Transverse colon (tissue), 4 donors: ENCODE results near the gene THAP6. TPM values are rescaled to one million over a fixed set of nuclear protein-coding genes. Genes with fewer than 3 reads are reported as not detected.

Experiments used
- DNase-seq: peaks from one replicate; pipeline ENCODE4 v3.0.0-alpha.2; 2019
- H3K27ac ChIP-seq, 4 donors: fragments of 200-600 bp; sonication (generic); 2 replicates each; pipeline ENCODE4 v1.5.1; 2016 to 2018; ENCODE audit warnings: inconsistent platforms in 4 of 4
- H3K27me3 ChIP-seq: fragments of 200-600 bp; sonication (generic); 2 replicates; pipeline ENCODE4 v1.5.1; 2017; ENCODE audit warnings: inconsistent platforms
- H3K36me3 ChIP-seq, 4 donors: fragments of 200-600 bp; sonication (generic); 2 replicates each; pipeline ENCODE4 v1.5.1; 2017 to 2019; ENCODE audit warnings: inconsistent platforms in 4 of 4
- H3K4me1 ChIP-seq, 4 donors: fragments of 200-600 bp; sonication (generic); 2 replicates each; pipeline ENCODE4 v1.5.1; 2017 to 2020; ENCODE audit warnings: inconsistent platforms in 4 of 4
- H3K4me3 ChIP-seq, 4 donors: fragments of 200-600 bp; sonication (generic); 1 replicate in 1 of 4; 2 replicates in 3 of 4; pipeline versions ENCODE4 v1.5.1 to v1.6.1; 2017 to 2019; ENCODE audit warnings: inconsistent platforms in 4 of 4
- H3K9me3 ChIP-seq, 2 donors: fragments of 200-600 bp; sonication (generic); 2 replicates each; pipeline ENCODE4 v1.5.1; 2017 to 2019; ENCODE audit warnings: inconsistent platforms in 2 of 2
- EP300 ChIP-seq: sonication (generic); formaldehyde crosslinking; IDR thresholded peaks from one replicate; pipeline ENCODE4 v1.6.1; 2017; ENCODE audit warnings: antibody characterized with exemption, low read depth
- POLR2A ChIP-seq: fragments of 450-650 bp; IDR thresholded peaks from one replicate; pipeline ENCODE4 v1.6.1; 2016; ENCODE audit warnings: antibody characterized with exemption, mild to moderate bottlenecking, moderate library complexity
- POLR2AphosphoS5 ChIP-seq, 3 donors: sonication (generic); formaldehyde crosslinking; IDR thresholded peaks; one replicate each; pipeline ENCODE4 v1.6.1; 2016; ENCODE audit warnings: antibody characterized with exemption in 3 of 3
- WGBS, 2 donors: methylation state at CpG; one replicate each; pipeline ENCODE4 v1.1.5; 2018; ENCODE audit warnings: low coverage in 1 of 2; 5-methylcytosine and 5-hydroxymethylcytosine counted together
- in situ Hi-C, 4 donors: fragments of 200-750 bp; cut with MboI; loops; one replicate each; pipeline versions ENCODE4 v1.15.0 to v1.15.1; 2017; ENCODE audit warnings: low sequenced_read_pairs in 3 of 4, low pct_ligation_motif_present in 1 of 4, low pct_unique_long_range_greater_than_20kb in 1 of 4
- intact Hi-C: fragments of 100-400 bp; cut with DNase I; formaldehyde crosslinking; loops from one replicate; pipeline ENCODE4 v1.15.1; 2023; ENCODE audit warnings: low total_unique reads
- total RNA-seq, 4 donors: library from RNA; depleted of rRNA; stranded (reverse); fragments of >200 nt; gene quantifications; one replicate each; pipeline ENCODE4 v1.1.0, GENCODE V29; 2016
- TF ChIP-seq, protein P1 (sequence below), 5 experiments: fragments of 200-600 bp in 3 of 5; fragments of 450-650 bp in 2 of 5; sonication (generic) in 3 of 5; IDR thresholded peaks; 1 replicate in 2 of 5; 2 replicates in 3 of 5; pipeline ENCODE4 v1.5.1; 2016 to 2017; ENCODE audit warnings: antibody characterized with exemption in 5 of 5, inconsistent platforms in 3 of 5, mild to moderate bottlenecking in 2 of 5, moderate library complexity in 1 of 5

THAP6 gene, protein sequence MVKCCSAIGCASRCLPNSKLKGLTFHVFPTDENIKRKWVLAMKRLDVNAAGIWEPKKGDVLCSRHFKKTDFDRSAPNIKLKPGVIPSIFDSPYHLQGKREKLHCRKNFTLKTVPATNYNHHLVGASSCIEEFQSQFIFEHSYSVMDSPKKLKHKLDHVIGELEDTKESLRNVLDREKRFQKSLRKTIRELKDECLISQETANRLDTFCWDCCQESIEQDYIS
- 10 to 100 TPM; 16.8 to 39.6 (median 27.6) TPM for total RNA-seq

DNA sequence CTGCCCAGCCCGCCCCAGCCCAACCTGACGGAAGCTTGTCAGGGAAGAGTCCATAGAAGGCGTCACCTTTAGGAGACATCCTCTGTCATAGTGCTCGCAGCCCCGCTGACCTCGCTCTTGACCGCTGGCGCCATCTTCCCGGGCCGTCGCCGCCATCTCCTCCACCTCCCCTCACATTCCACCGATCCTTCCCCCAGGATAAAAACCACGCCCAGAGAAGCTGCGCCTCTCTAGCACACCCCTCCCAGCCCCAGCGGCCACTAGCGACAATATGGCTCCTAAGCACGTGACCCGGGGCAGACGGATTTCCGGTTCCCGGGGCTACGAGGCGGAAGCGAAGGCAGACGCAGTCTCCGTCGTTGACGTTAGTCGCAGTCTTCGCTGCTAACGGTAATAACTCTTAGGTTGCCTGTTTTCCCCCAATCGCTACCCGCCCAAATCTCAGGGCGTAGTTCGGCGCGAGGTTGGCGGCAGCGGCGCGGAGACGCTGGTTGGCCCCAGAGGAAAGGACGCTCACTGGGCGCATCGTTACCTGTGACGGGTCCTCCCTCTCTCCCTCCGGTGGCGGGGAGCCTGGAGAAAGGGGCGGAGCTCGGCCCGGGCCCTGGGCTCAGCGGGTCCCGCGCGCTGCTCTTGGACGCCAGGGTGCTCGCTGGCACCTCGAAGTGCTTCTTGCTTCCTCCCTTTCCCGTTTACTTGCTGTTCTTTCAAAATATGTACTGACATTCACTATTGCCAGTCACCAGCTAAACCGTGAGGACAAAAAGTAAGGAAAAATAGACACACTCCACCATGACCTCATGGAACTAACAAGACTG lies at the start of gene THAP6, which contains the start of gene RCHY1:
TSS of gene THAP6 (plus strand) at position 343 of the 818 bp plus-strand sequence. CDS start 980 bp downstream, outside the sequence.
TSS of gene RCHY1 (minus strand) at position 273 of the 818 bp plus-strand sequence. CDS start at position 156, 117 bp downstream.
- TF ChIP-seq EP300 (no peak), POLR2AphosphoS5 (IDR thresholded peaks at IDR 0.05) (peak; percentile 89 to 97 (median 96)), POLR2A (peak; percentile 95)
- TF ChIP-seq, protein P1, sequence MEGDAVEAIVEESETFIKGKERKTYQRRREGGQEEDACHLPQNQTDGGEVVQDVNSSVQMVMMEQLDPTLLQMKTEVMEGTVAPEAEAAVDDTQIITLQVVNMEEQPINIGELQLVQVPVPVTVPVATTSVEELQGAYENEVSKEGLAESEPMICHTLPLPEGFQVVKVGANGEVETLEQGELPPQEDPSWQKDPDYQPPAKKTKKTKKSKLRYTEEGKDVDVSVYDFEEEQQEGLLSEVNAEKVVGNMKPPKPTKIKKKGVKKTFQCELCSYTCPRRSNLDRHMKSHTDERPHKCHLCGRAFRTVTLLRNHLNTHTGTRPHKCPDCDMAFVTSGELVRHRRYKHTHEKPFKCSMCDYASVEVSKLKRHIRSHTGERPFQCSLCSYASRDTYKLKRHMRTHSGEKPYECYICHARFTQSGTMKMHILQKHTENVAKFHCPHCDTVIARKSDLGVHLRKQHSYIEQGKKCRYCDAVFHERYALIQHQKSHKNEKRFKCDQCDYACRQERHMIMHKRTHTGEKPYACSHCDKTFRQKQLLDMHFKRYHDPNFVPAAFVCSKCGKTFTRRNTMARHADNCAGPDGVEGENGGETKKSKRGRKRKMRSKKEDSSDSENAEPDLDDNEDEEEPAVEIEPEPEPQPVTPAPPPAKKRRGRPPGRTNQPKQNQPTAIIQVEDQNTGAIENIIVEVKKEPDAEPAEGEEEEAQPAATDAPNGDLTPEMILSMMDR (IDR thresholded peaks at IDR 0.05): peak in 1 of 5 experiments; percentile 36
- Histone ChIP-seq H3K27ac (peak within 1 kb of the TSS; percentile 93 to 99 (median 96)), H3K4me1 (peaks cover 11 to 55% (median 38%) of the 10 kb centered on the region in 4 donors), H3K9me3 (no peaks in the 10 kb centered on the region), H3K36me3 (peaks cover 0 to 18% (median 3%) of the 10 kb centered on the region in 4 donors), H3K4me3 (peak within 1 kb of the TSS; percentile 67 to 85 (median 78)), H3K27me3 (no peaks in the 10 kb centered on the region)
- peak; percentile 97 for DNase-seq
- in situ Hi-C loops: no loop called here
- intact Hi-C loops: no loop called here
- WGBS, 2 donors: 0 to 1% methylated on average over 24 to 61 of the region's 61 CpGs

DNA sequence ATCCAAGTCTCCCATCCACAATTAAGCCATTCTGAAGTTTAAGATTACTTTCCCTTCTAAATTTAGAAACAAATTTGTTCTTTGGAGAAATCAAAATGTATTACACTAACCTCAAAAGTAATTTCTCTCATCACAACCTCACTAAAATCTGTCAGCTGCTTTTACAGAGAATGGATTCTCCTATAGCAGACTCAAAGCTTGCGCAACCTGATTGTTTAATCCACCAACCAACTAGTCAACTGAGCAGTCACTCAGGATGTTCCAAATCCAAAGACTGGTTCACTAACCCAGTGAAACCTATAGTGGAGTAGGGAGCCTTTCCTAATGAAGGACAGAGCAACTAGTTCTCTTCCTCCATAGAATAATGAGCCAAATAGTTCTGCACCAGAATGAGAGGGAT lies 44.4 kb upstream of the THAP6 start:
- intact Hi-C loops (no loop called here), in situ Hi-C loops (loop anchor here in 2 of 4 donors (10.0 to 25.0 kb wide), 2 partner anchors 535 to 558 kb away; partner anchors contain the start of gene PARM1 (in 1 of the 2))
- no peaks in the 10 kb centered on the region for H3K36me3 ChIP-seq
- H3K9me3 ChIP-seq: no peaks in the 10 kb centered on the region
- no peak overlapping the region for H3K27ac ChIP-seq
- WGBS, 2 donors: 95 to 100% methylated on average over 1 of the region's 1 CpG
- TF ChIP-seq POLR2A: no peak
- no peak for TF ChIP-seq POLR2AphosphoS5 (IDR thresholded peaks at IDR 0.05)
- TF ChIP-seq, protein P1 (IDR thresholded peaks at IDR 0.05): no peak
- DNase-seq: no peak
- no peaks in the 10 kb centered on the region for H3K4me1 ChIP-seq
- H3K4me3 ChIP-seq: no peak overlapping the region
- H3K27me3 ChIP-seq: no peaks in the 10 kb centered on the region

DNA sequence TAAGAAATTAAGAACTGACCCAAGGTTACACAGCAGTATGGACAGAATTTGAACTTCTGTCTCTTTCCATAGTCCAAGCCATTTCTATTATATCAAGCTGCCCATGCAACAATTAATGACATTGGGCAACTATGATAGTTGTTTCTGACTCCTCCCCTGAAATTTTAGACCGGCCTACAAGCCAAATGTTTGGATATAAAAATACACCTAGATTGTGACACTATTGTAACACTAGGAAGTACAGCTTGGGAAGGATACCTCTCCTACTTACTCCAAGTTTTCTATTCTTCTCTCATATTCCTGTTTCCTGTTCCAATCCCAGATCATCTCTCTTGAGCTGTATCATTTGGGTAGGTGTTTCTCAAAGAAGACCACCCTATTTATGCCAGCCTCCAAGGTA lies 43.5 kb upstream of the THAP6 start:
- in situ Hi-C loops: loop anchor here in 1 of 4 donors (25.0 kb wide), 1 partner anchor 558 kb away; no protein-coding TSS in a partner anchor
- 81 to 100% methylated on average over 1 of the region's 1 CpG for WGBS, 2 donors
- TF ChIP-seq POLR2A (no peak), EP300 (no peak), POLR2AphosphoS5 (IDR thresholded peaks at IDR 0.05) (no peak)
- TF ChIP-seq, protein P1 (IDR thresholded peaks at IDR 0.05): no peak

DNA sequence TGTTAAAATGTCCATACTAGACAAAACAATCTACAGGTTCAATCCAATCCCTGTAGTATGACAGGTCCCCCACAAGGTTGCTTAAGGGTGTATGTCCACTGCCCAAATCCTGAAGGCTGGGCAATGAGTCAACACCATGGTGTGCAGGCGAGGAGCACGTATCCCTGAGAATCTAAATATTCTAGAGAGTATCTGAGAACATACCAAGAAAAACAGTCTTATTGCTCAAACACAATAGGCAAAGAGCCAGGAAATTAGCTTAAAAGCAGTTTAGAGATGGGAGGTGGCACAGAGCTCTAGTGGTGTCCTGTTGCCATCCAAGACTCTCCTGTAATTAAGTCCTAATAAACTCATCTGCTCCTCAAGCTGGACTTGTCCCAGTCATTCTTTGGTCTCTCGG lies 37.1 kb upstream of the THAP6 start:
- no peak overlapping the region for H3K4me3 ChIP-seq
- no peaks in the 10 kb centered on the region for H3K4me1 ChIP-seq
- intact Hi-C loops: no loop called here
- in situ Hi-C loops: no loop called here
- peaks cover 0 to 35% (median 9%) of the 10 kb centered on the region in 4 donors for H3K36me3 ChIP-seq
- WGBS, 2 donors: 95 to 100% methylated on average over 1 to 3 of the region's 3 CpGs
- no peak for DNase-seq
- H3K27ac ChIP-seq: no peak overlapping the region
- no peaks in the 10 kb centered on the region for H3K27me3 ChIP-seq
- TF ChIP-seq, protein P1 (IDR thresholded peaks at IDR 0.05): no peak
- TF ChIP-seq POLR2A (no peak), POLR2AphosphoS5 (IDR thresholded peaks at IDR 0.05) (no peak), EP300 (no peak)
- H3K9me3 ChIP-seq: no peaks in the 10 kb centered on the region

More for the DNA sequence above, 43.5 kb upstream of the THAP6 start:
- H3K27me3 ChIP-seq: no peaks in the 10 kb centered on the region
- no peaks in the 10 kb centered on the region for H3K9me3 ChIP-seq
- DNase-seq: no peak
- H3K4me3 ChIP-seq: no peak overlapping the region
- intact Hi-C loops: no loop called here
- H3K27ac ChIP-seq: no peak overlapping the region
- no peaks in the 10 kb centered on the region for H3K4me1 ChIP-seq
- H3K36me3 ChIP-seq: no peaks in the 10 kb centered on the region
